GM19467 (cell line): ENCODE results near the gene FGL2.
"Not testable (repeated sequence)": the region's sequence is repeated elsewhere in the genome, so short reads cannot be mapped to it uniquely, and the experiment has no call there.

Experiments
- ATAC-seq: cut with Tn5 transposase; IDR thresholded peaks from one replicate; pipeline ENCODE4 v1.9.1; 2021; ENCODE audit warnings: mild to moderate bottlenecking, moderate library complexity; ENCODE audit not compliant: unreplicated experiment

Gene FGL2

GRCh38 chr7:77157446-77157845 lies 42.2 kb downstream of the FGL2 start:
- ATAC-seq: peak; percentile 53

DNA sequence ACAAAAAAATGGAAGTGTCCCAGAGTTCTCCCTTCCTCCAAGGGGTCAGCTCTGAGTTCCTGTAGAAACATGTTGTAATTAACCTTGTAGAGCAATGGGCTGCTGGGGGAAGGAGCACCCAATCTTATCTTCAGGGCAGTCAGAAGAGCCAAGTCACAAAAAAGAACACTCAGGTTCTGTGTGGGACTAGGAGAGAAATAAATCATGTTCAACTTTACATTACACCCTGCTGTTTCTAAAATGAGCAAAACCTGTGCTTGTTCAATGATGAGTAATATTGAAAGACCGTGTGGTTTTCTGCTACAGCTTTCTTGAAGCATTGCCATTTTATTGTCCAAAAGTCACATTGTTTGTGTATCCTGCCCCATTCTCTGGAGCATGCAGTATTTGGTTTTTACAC lies 42.6 kb downstream of the FGL2 start:
- peak; percentile 77 for ATAC-seq

DNA sequence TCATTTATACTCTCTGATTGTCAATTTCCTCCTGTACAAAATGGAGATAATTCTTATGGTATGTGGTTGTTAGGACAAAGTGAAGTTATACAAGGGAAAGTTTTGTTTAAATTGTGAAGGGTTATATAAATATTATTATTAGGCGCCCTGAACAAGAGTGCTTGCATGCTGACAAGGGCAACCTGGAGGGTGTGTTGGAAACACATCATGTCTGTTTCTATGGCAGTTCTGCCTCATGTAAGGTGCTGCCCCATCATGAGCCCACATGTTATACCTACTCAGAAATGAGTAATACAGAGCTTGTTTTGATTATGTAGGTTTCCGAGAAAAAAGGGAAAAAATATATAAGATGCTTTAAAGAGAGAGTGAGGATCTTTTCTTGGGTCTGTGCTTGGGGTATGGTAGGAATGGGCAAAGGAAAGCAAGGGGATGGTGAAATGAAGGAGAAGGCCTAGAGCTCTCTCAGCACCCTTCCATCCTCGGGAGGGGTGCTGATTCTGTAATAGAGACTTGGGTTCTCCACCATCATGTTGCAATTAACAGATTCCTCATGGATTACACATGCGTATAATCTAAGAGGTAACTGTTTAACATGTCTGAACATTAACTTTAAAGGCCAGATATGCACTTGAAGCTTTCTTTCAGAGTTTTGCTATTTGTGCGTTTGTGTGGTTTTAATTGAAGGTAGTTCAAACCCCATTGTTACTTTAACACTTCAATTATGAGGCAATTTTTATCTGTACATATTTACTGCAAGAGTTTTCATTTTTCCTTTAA lies 43.8 kb downstream of the FGL2 start:
- not testable (repeated sequence) for ATAC-seq

GRCh38 chr7:77154917-77155464 lies 44.6 kb downstream of the FGL2 start:
- not testable (repeated sequence) for ATAC-seq

GRCh38 chr7:77152232-77152631 lies 47.4 kb downstream of the FGL2 start:
- not testable (repeated sequence) for ATAC-seq
